BLaER1 (cell line): ENCODE results near the gene SQOR.

Experiments used
- H3K27ac ChIP-seq: shearing (Covaris generic); formaldehyde crosslinking; 2 replicates; pipeline ENCODE4 v1.8.1; 2022
- H3K27me3 ChIP-seq: shearing (Covaris generic); formaldehyde crosslinking; 2 replicates; pipeline ENCODE4 v1.8.1; 2022
- H3K36me3 ChIP-seq: shearing (Covaris generic); formaldehyde crosslinking; 2 replicates; pipeline ENCODE4 v1.8.1; 2022
- H3K4me1 ChIP-seq: shearing (Covaris generic); formaldehyde crosslinking; 2 replicates; pipeline ENCODE4 v1.8.1; 2022
- H3K4me2 ChIP-seq: shearing (Covaris generic); formaldehyde crosslinking; 2 replicates; pipeline ENCODE4 v1.8.1; 2022
- H3K4me3 ChIP-seq: shearing (Covaris generic); formaldehyde crosslinking; 2 replicates; pipeline ENCODE4 v1.8.1; 2022
- H3K9ac ChIP-seq: shearing (Covaris generic); formaldehyde crosslinking; 2 replicates; pipeline ENCODE4 v1.8.1; 2022
- H3K9me3 ChIP-seq: shearing (Covaris generic); formaldehyde crosslinking; 2 replicates; pipeline ENCODE4 v1.8.1; 2022
- H4K20me1 ChIP-seq: shearing (Covaris generic); formaldehyde crosslinking; 2 replicates; pipeline ENCODE4 v1.8.1; 2022
- Cebpa-rat ChIP-seq: shearing (Covaris generic); IDR thresholded peaks from 2 replicates; pipeline ENCODE4 v1.8.1; 2022

Gene SQOR

GRCh38 chr15:45657254-45657653, 22.4 kb downstream of the SQOR start:
- Histone ChIP-seq H3K36me3 (no peaks in the 10 kb centered on the region), H3K4me3 (no peak overlapping the region), H3K4me1 (no peaks in the 10 kb centered on the region), H3K9me3 (no peaks in the 10 kb centered on the region), H3K27me3 (no peaks in the 10 kb centered on the region), H3K4me2 (no peak overlapping the region), H3K9ac (no peak overlapping the region), H3K27ac (no peak overlapping the region), H4K20me1 (no peaks in the 10 kb centered on the region)
- TF ChIP-seq Cebpa-rat: no peak

GRCh38 chr15:45657764-45658545, 23.1 kb downstream of the SQOR start:
- Histone ChIP-seq H3K9ac (no peak overlapping the region), H3K9me3 (no peaks in the 10 kb centered on the region), H3K4me1 (no peaks in the 10 kb centered on the region), H4K20me1 (no peaks in the 10 kb centered on the region), H3K27ac (no peak overlapping the region), H3K36me3 (no peaks in the 10 kb centered on the region), H3K27me3 (no peaks in the 10 kb centered on the region), H3K4me3 (no peak overlapping the region), H3K4me2 (no peak overlapping the region)
- no peak for TF ChIP-seq Cebpa-rat

GRCh38 chr15:45660231-45660979, 25.6 kb downstream of the SQOR start:
- no peak overlapping the region for H3K27ac ChIP-seq

GRCh38 chr15:45662375-45662774, 27.5 kb downstream of the SQOR start:
- Histone ChIP-seq H3K4me1 (no peaks in the 10 kb centered on the region), H3K27ac (no peak overlapping the region), H3K9ac (no peak overlapping the region), H3K4me2 (no peak overlapping the region), H3K4me3 (no peak overlapping the region), H3K9me3 (no peaks in the 10 kb centered on the region), H3K27me3 (no peaks in the 10 kb centered on the region), H4K20me1 (no peaks in the 10 kb centered on the region), H3K36me3 (no peaks in the 10 kb centered on the region)
- no peak for TF ChIP-seq Cebpa-rat

More at GRCh38 chr15:45660231-45660979, 25.6 kb downstream of the SQOR start:
- Histone ChIP-seq H3K4me3 (no peak overlapping the region), H3K27me3 (no peaks in the 10 kb centered on the region), H3K36me3 (no peaks in the 10 kb centered on the region), H4K20me1 (no peaks in the 10 kb centered on the region), H3K9ac (no peak overlapping the region), H3K4me1 (no peaks in the 10 kb centered on the region), H3K9me3 (no peaks in the 10 kb centered on the region), H3K4me2 (no peak overlapping the region)
- no peak for TF ChIP-seq Cebpa-rat

GRCh38 chr15:45664451-45664850, 29.6 kb downstream of the SQOR start:
- Histone ChIP-seq H4K20me1 (no peaks in the 10 kb centered on the region), H3K36me3 (no peaks in the 10 kb centered on the region), H3K9me3 (no peaks in the 10 kb centered on the region), H3K27ac (no peak overlapping the region), H3K4me2 (no peak overlapping the region), H3K4me3 (no peak overlapping the region), H3K27me3 (no peaks in the 10 kb centered on the region), H3K9ac (no peak overlapping the region), H3K4me1 (no peaks in the 10 kb centered on the region)
- TF ChIP-seq Cebpa-rat: no peak

GRCh38 chr15:45665261-45665660, 30.4 kb downstream of the SQOR start:
- no peak overlapping the region for H3K27ac ChIP-seq
- H3K27me3 ChIP-seq: no peaks in the 10 kb centered on the region
- H3K4me3 ChIP-seq: no peak overlapping the region
- no peak for TF ChIP-seq Cebpa-rat
- H3K4me2 ChIP-seq: no peak overlapping the region
- no peaks in the 10 kb centered on the region for H3K4me1 ChIP-seq
- no peaks in the 10 kb centered on the region for H3K36me3 ChIP-seq
- H3K9me3 ChIP-seq: no peaks in the 10 kb centered on the region
- no peak overlapping the region for H3K9ac ChIP-seq
- H4K20me1 ChIP-seq: no peaks in the 10 kb centered on the region

GRCh38 chr15:45666119-45666875, 31.5 kb downstream of the SQOR start:
- H3K36me3 ChIP-seq: no peaks in the 10 kb centered on the region
- no peaks in the 10 kb centered on the region for H3K9me3 ChIP-seq
- H3K4me3 ChIP-seq: no peak overlapping the region
- no peak for TF ChIP-seq Cebpa-rat
- no peak overlapping the region for H3K27ac ChIP-seq
- H3K27me3 ChIP-seq: no peaks in the 10 kb centered on the region
- H4K20me1 ChIP-seq: no peaks in the 10 kb centered on the region
- H3K4me1 ChIP-seq: no peaks in the 10 kb centered on the region
- no peak overlapping the region for H3K4me2 ChIP-seq
- H3K9ac ChIP-seq: no peak overlapping the region

GRCh38 chr15:45667002-45667401, 32.2 kb downstream of the SQOR start:
- no peak overlapping the region for H3K4me3 ChIP-seq
- no peaks in the 10 kb centered on the region for H3K36me3 ChIP-seq
- no peaks in the 10 kb centered on the region for H3K4me1 ChIP-seq
- H3K27me3 ChIP-seq: no peaks in the 10 kb centered on the region
- H3K27ac ChIP-seq: no peak overlapping the region
- H4K20me1 ChIP-seq: no peaks in the 10 kb centered on the region
- no peak for TF ChIP-seq Cebpa-rat
- no peak overlapping the region for H3K9ac ChIP-seq
- no peak overlapping the region for H3K4me2 ChIP-seq
- no peaks in the 10 kb centered on the region for H3K9me3 ChIP-seq

GRCh38 chr15:45668386-45668785, 33.6 kb downstream of the SQOR start:
- Histone ChIP-seq H3K27me3 (no peaks in the 10 kb centered on the region), H3K9ac (no peak overlapping the region), H3K4me3 (no peak overlapping the region), H3K36me3 (no peaks in the 10 kb centered on the region), H3K27ac (no peak overlapping the region), H4K20me1 (no peaks in the 10 kb centered on the region), H3K4me1 (no peaks in the 10 kb centered on the region), H3K9me3 (no peaks in the 10 kb centered on the region), H3K4me2 (no peak overlapping the region)
- no peak for TF ChIP-seq Cebpa-rat

- Histone ChIP-seq H3K36me3 (no peaks in the 10 kb centered on the region), H3K4me3 (no peak overlapping the region), H3K27ac (no peak overlapping the region), H3K27me3 (no peaks in the 10 kb centered on the region), H4K20me1 (no peaks in the 10 kb centered on the region), H3K4me2 (no peak overlapping the region), H3K9ac (no peak overlapping the region), H3K9me3 (no peaks in the 10 kb centered on the region), H3K4me1 (no peaks in the 10 kb centered on the region)
- no peak for TF ChIP-seq Cebpa-rat
Measured at GRCh38 chr15:45669422-45669821, 34.6 kb downstream of the SQOR start.
